Progenitor cell of endocrine pancreas (in vitro differentiated cells): ENCODE measurements around the gene CHGA. TPM values are rescaled to one million over a fixed set of nuclear protein-coding genes. Genes with fewer than 3 reads are reported as not detected.

ENCODE experiments used
- DNase-seq: peaks from one replicate; pipeline ENCODE4 v3.0.0; 2021; ENCODE audit warnings: low spot score; ENCODE audit not compliant: unreplicated experiment
- H3K27ac Mint-ChIP-seq: 2 replicates; pipeline ENCODE4 v1.8.0; 2021; ENCODE audit warnings: mild to moderate bottlenecking, moderate library complexity, mixed read lengths
- H3K27me3 Mint-ChIP-seq: 2 replicates; pipeline ENCODE4 v1.8.0; 2021; ENCODE audit warnings: mixed read lengths
- H3K36me3 Mint-ChIP-seq: 2 replicates; pipeline ENCODE4 v1.8.0; 2022; ENCODE audit warnings: mixed read lengths; ENCODE audit not compliant: insufficient read depth
- H3K4me1 Mint-ChIP-seq: 2 replicates; pipeline ENCODE4 v1.8.0; 2021; ENCODE audit warnings: low read depth, mixed read lengths
- H3K4me3 Mint-ChIP-seq: 2 replicates; pipeline ENCODE4 v1.8.0; 2021; ENCODE audit warnings: low read depth, mild to moderate bottlenecking, moderate library complexity, mixed read lengths
- H3K9me3 Mint-ChIP-seq: 2 replicates; pipeline ENCODE4 v1.8.0; 2021; ENCODE audit warnings: low read depth, mixed read lengths
- total RNA-seq: library from RNA; stranded (reverse); gene quantifications from 2 replicates; pipeline ENCODE4 v1.2.1, GENCODE V29; 2021
- TF ChIP-seq, protein P1 (sequence below): fragments of 200-600 bp; sonication (generic); IDR thresholded peaks from one replicate; pipeline ENCODE4 v1.5.0; 2021; ENCODE audit warnings: antibody characterized with exemption, mild to moderate bottlenecking; ENCODE audit not compliant: unreplicated experiment

CHGA gene
- total RNA-seq, 1 donor from 2014 or later, result 1,590 TPM

DNA sequence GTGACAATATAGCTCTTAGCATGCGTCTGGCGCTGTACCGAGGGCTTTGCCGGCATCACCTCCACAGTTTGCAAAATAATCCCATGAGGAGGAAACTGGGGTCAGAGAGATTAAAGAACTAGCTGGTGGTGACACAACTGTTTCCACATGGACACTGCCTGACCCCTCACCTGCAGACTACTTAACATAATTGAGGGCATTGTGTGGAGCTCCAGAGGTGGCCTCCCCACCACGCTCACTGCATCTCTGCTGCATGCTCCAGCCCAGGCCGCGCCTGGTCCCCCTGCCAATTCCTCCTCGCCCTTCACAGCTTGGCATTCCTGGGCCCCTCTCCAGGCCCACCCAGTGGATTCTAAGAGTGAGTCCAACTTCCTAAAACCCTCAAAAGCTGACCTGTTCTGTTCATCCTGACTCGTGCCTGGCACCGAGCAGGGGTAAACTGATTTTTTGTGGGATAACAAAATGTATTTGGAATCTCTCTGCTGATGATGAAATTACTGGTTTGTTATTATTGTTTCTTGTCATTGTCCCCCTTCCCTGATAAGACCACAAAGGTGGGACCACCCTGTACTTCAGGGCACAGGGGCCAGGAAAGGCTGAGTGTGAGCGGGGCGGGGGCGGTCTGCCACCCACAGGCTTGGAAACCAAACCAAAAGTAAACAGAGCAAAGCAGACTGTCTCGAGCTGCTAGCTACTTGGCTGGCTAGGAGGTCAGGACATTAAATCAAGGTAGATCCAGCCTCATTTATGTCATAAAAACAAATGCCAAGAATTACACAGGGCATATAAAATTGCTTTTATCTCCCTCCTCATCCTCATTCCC, 40.6 kb downstream of the CHGA start:
- H3K4me3 Mint-ChIP-seq, result no peak overlapping the region
- peak overlapping the region; percentile 75 for H3K27ac Mint-ChIP-seq
- H3K36me3 Mint-ChIP-seq, result peaks cover 14% of the 10 kb centered on the region
- H3K27me3 Mint-ChIP-seq, result no peaks in the 10 kb centered on the region
- DNase-seq, result no peak
- TF ChIP-seq, protein P1, sequence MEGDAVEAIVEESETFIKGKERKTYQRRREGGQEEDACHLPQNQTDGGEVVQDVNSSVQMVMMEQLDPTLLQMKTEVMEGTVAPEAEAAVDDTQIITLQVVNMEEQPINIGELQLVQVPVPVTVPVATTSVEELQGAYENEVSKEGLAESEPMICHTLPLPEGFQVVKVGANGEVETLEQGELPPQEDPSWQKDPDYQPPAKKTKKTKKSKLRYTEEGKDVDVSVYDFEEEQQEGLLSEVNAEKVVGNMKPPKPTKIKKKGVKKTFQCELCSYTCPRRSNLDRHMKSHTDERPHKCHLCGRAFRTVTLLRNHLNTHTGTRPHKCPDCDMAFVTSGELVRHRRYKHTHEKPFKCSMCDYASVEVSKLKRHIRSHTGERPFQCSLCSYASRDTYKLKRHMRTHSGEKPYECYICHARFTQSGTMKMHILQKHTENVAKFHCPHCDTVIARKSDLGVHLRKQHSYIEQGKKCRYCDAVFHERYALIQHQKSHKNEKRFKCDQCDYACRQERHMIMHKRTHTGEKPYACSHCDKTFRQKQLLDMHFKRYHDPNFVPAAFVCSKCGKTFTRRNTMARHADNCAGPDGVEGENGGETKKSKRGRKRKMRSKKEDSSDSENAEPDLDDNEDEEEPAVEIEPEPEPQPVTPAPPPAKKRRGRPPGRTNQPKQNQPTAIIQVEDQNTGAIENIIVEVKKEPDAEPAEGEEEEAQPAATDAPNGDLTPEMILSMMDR, result no peak
- peaks cover 7% of the 10 kb centered on the region for H3K9me3 Mint-ChIP-seq
- H3K4me1 Mint-ChIP-seq, result peaks cover 13% of the 10 kb centered on the region

DNA sequence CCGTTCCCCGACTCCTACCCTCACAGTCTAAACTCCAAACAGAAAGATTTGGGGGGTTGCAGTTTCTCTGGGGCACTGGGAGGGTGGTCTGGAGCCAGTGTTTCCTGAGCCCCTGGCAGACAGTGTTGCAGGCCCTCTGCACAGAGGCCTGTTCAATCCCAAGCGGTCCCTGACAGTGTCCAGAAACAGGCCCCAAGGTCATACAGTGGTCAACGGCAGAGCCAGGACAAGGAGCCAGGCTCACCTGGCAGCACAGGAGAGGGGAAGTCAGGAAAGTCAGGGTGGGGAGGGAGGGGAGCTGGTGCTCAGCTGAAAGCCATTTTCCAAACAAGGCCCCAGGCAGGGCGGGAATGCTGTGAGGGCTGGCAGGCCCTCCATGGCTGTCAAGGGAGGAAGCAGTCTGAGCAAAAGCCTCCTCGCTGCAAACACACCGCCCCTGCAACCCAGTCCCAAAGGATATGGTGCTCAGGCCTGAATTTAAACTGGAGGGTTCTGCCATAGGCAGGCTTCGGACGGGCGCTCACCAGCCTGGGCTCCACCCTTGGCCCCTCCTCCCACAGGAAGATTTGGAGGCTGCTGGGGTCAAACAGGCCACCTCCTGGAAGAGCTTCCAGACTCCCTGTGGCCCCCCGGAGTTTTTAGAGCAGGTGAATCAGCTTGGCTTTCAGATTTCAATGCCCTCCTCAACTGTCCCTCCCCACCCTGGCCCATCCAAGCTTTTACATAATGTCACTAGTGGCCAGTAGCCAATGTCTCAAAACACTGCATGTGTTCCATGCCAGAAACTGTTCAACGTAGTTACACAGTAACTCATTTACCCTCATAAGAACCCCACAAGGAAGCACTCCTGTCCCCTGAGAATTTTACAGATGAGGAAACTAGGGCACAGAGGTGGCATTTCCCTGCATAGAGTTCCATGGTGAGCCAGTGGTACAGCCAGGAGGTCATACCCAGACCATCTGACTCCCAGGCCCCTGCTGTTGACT, 41.5 kb downstream of the CHGA start:
- DNase-seq, result no peak
- Mint-ChIP-seq H3K27me3 (no peaks in the 10 kb centered on the region), H3K4me3 (no peak overlapping the region), H3K4me1 (peaks cover 13% of the 10 kb centered on the region), H3K36me3 (peaks cover 14% of the 10 kb centered on the region), H3K27ac (no peak overlapping the region), H3K9me3 (peaks cover 7% of the 10 kb centered on the region)
- TF ChIP-seq, protein P1, result no peak

DNA sequence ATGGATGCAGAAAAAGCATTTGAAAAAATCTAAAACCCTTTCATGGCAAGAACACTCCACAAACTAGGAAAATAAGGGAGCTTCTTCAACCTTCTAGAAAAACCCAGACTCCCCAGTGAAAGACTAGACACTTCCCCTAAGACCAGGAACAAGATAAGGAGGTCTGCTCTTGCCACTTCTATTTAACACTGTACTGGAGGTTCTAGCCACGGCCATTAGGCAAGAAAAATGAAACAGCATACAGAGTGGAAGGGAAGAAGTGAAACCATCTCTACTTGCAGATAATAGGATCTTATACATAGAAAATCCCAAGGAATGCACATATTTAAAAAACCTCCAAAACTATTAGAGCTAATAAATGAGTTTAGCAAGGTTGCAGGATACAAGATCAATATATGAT, 42.3 kb downstream of the CHGA start:
- H3K9me3 Mint-ChIP-seq, result peaks cover 7% of the 10 kb centered on the region
- no peaks in the 10 kb centered on the region for H3K27me3 Mint-ChIP-seq
- no peak overlapping the region for H3K27ac Mint-ChIP-seq
- H3K36me3 Mint-ChIP-seq, result peaks cover 13% of the 10 kb centered on the region
- TF ChIP-seq, protein P1, result no peak
- no peak for DNase-seq
- H3K4me1 Mint-ChIP-seq, result peaks cover 11% of the 10 kb centered on the region
- H3K4me3 Mint-ChIP-seq, result no peak overlapping the region

DNA sequence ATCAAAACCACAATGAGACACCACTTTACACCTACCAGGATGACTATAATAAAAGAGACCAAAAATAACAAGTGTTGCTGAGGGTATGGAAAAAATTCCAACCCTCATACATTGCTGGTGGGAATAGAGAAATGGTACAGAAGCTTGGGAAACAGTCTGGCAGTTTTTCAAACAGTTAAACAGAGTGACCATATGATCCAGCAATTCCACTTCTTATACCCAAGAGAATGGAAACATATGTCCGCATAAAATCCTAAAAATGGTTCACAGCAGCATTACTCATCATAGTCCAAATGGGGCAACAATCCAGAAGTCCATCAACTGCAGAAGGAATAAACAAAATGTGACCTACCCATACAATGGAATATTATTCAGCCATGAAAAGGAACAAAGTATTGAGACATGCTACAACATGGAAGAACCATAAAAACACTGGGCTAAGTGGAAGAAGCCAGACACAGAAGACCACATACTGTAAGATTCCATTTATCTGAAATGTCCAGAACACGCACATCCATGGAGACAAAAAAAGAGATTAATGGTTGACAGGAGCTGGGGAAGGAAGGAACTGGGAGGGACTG, 44.5 kb downstream of the CHGA start:
- Mint-ChIP-seq H3K4me1 (peaks cover 10% of the 10 kb centered on the region), H3K4me3 (no peak overlapping the region), H3K9me3 (peaks cover 7% of the 10 kb centered on the region), H3K27me3 (no peaks in the 10 kb centered on the region), H3K36me3 (peaks cover 13% of the 10 kb centered on the region), H3K27ac (no peak overlapping the region)
- TF ChIP-seq, protein P1, result no peak
- DNase-seq, result no peak
